GM12873 (cell line): ENCODE measurements around the gene FLII.

ENCODE experiments used
- TF ChIP-seq, protein P1 (sequence below): IDR thresholded peaks from 2 replicates; pipeline ENCODE4 v1.5.1; 2012; ENCODE audit warnings: low read depth, mild to moderate bottlenecking, moderate library complexity, low read length, control low read depth; ENCODE audit not compliant: insufficient read depth; ENCODE audit errors: missing control alignments

The FLII gene

DNA sequence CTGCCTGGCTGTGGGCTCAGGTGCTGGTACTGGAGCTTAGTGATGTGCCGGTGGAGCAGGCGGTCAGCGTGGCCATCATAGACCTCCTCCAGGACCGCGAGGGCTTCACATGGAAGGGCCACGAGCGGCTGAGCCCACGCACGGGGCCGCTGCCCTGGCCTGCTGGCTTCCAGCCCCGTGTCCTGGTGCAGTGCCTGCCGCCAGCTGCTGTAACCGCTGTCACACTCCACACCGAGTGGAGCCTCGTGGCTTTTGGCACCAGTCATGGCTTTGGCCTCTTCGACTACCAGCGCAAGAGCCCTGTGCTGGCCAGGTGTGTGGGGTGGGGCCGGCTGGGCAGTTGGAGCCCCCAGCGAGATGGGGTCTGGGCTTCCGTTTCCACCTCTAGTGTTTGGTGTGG, 21.1 kb downstream of the FLII start:
- TF ChIP-seq, protein P1, sequence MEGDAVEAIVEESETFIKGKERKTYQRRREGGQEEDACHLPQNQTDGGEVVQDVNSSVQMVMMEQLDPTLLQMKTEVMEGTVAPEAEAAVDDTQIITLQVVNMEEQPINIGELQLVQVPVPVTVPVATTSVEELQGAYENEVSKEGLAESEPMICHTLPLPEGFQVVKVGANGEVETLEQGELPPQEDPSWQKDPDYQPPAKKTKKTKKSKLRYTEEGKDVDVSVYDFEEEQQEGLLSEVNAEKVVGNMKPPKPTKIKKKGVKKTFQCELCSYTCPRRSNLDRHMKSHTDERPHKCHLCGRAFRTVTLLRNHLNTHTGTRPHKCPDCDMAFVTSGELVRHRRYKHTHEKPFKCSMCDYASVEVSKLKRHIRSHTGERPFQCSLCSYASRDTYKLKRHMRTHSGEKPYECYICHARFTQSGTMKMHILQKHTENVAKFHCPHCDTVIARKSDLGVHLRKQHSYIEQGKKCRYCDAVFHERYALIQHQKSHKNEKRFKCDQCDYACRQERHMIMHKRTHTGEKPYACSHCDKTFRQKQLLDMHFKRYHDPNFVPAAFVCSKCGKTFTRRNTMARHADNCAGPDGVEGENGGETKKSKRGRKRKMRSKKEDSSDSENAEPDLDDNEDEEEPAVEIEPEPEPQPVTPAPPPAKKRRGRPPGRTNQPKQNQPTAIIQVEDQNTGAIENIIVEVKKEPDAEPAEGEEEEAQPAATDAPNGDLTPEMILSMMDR = no peak

DNA sequence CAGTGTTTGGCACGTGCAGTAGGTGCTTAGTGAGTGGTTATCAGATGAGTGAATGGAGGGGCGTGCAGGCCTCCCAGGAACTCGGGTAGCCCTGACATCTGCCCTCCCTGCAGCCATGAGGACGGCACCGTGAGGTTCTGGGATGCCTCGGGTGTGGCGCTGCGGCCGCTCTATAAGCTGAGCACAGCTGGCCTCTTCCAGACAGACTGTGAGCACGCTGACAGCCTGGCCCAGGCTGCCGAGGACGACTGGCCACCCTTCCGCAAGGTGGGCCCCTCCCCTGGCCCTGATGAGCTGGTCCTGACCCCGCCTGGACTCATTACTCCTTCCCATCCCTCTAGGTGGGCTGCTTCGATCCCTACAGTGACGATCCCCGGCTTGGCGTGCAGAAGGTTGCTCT, 22.0 kb downstream of the FLII start:
- TF ChIP-seq, protein P1 = no peak

DNA sequence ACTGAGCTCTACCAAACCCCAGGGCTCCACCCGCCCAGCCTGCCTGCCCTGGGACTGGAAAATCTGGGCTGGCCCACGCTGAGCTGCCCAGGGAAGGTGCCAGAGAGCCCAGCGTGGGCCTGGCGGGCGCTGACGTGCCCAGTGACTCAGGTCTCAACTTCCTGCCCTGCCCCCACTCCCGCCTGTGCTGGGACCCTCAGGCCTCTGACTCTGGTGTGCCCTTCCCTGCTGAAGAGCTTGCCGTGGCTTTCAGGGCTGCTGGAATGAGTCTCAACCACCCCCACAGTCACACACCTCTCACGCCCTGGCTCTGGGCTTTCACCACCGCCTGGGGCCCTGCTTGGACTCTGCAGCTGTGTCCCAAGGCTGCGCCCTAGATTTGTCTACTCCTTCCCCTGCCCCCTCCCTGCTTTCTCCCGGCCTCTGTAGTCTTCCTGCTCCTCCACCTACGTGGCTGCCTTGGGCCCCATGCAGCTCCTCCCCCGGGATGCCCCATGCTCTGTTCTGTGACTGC, 22.7 kb downstream of the FLII start:
- TF ChIP-seq, protein P1 = no peak

DNA sequence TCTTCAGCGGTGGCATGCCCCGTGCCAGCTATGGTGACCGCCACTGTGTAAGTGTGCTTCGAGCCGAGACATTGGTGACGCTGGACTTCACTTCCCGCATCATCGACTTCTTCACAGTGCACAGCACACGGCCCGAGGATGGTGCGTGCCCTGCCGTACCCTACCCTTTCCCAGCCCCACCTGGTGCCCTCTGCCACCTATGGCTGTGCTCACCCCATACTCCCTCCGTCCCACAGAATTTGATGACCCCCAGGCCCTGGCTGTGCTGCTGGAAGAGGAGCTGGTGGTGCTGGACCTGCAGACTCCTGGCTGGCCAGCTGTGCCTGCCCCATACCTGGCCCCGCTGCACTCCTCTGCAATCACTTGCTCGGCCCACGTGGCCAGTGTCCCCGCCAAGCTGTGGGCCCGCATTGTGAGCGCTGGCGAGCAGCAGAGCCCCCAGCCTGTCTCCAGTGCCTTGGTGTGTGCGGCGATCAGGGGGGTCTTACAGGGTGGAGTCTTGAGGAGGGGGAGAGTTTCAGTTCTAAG, 23.6 kb downstream of the FLII start:
- TF ChIP-seq, protein P1 = no peak

DNA sequence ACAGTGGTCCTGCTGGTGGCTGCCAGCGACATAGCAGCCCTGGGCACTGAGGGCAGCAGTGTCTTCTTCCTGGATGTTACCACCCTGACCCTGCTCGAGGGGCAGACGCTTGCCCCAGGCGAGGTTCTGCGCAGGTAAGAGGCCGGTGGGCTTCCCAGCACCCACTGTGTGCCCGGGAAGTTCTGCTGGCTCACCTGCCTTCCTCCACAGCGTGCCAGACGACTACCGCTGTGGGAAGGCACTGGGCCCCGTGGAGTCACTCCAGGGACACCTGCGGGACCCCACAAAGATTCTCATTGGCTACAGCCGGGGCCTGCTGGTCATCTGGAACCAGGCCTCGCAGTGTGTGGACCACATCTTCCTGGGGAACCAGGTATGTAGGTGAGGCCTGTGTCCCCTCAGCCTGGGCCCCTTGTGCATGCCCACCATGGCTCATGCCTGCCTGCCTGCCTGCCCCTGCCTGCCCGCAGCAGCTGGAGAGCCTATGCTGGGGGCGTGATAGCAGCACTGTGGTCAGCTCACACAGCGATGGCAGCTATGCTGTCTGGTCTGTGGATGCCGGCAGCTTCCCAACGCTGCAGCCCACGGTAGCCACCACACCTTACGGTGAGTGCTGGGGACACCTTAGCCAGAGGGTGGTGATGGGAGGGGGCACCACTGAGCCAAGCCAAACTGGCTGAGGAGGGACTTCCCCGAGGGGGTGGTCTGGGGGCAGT, 24.6 kb downstream of the FLII start:
- TF ChIP-seq, protein P1 = no peak

DNA sequence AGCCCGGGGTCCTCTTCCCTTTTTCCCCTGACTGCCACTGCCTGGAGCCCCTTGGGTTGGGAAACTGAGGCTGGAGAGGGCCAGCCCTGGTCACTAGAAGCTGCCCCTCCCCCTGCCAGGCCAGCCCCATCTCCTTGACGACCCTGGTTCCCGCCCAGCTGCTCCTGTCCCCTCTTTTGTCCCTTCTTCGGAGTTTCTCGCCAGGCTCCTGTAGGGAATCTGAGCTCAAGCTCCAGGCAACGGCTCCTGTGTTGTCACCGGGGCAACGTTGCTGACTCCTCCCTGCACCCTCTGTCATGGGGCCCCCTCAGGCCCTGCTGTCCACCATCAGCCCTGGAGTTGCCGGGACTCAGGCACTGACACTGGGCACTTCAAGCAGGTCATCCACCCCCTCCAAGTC, 27.4 kb downstream of the FLII start:
- TF ChIP-seq, protein P1 = no peak

DNA sequence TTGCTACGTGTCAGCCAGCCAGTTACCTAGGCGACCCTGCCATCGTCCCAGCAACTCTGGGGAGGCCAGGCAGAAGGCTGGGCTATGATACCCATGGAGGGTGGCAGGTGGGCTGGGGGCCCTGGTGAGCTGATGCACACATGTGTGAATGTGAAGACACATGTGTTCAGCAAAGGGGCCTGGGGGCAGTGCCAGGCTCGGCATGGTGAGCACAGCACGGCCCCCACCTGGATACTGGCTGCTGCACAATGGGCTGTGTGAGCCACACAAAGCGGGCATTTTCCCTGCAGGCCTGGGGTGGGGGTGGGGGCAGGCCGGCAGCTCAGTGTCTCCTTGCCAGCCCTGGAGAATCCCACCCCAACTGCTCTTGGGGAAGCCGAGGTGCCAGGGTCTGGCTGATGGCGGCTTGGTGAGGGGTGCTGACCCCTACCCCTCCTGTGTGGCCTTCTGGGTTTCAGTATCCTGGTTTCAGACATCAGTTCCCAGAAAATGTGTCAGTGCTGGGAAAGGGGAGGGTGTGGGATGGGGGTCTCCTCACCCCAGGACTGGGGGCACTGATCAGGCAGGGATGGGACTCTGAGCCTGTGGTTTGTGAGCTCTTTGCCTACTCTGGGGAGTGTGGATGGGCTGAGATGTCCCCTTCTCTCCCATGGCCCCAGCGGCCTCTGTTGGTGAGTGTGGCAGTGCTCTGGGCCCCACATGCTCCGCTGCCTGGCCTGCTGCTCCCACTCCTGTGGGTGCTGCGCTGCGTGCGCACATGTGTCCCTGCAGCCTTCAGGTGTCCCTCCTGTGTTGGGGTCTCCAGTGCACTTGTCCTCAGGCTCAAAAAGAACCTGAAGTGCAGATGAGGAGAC, 28.0 kb downstream of the FLII start:
- TF ChIP-seq, protein P1 = no peak
